WTC11 (cell line): ENCODE results near the gene SGCD. TPM values are rescaled to one million over a fixed set of nuclear protein-coding genes. Genes with fewer than 3 reads are reported as not detected.

Experiments
- ATAC-seq: fragments of 200-7000 bp; cut with Tn5 transposase; 2 replicates; pipeline ENCODE4 v1.10.0; 2021; ENCODE audit warnings: mild to moderate bottlenecking, moderate library complexity
- CTCF ChIA-PET: fragments of 300-600 bp; sonication (Branson Sonifier 250); formaldehyde crosslinking; loops from one replicate; lab custom pipeline; 2021; ENCODE audit warnings: antibody characterized with exemption; lab: Charles Lee
- POLR2A ChIA-PET: fragments of 350-600 bp; sonication (Branson Sonifier 250); formaldehyde crosslinking; loops from one replicate; lab custom pipeline; 2021; ENCODE audit warnings: antibody characterized with exemption; lab: Charles Lee
- DNase-seq: peaks from one replicate; pipeline ENCODE4 v3.0.0; 2021; ENCODE audit warnings: low spot score
- H3K27ac Mint-ChIP-seq: 2 replicates; pipeline ENCODE4 v1.8.0; 2021; ENCODE audit warnings: mixed read lengths
- H3K27me3 Mint-ChIP-seq: 2 replicates; pipeline ENCODE4 v1.8.0; 2021; ENCODE audit warnings: low read depth, mild to moderate bottlenecking, moderate library complexity, mixed read lengths
- H3K36me3 Mint-ChIP-seq: 2 replicates; pipeline ENCODE4 v1.8.0; 2021; ENCODE audit warnings: mixed read lengths
- H3K4me1 Mint-ChIP-seq: 2 replicates; pipeline ENCODE4 v1.8.0; 2022; ENCODE audit warnings: mixed read lengths
- H3K4me3 Mint-ChIP-seq: 2 replicates; pipeline ENCODE4 v1.8.0; 2021; ENCODE audit warnings: mild to moderate bottlenecking, moderate library complexity, mixed read lengths
- H3K9me3 Mint-ChIP-seq: 2 replicates; pipeline ENCODE4 v1.8.0; 2021; ENCODE audit warnings: mixed read lengths
- CBFB ChIP-seq: sonication (generic); formaldehyde crosslinking; IDR thresholded peaks from 2 replicates; pipeline ENCODE4 v1.8.1; 2022; ENCODE audit warnings: mild to moderate bottlenecking, low read depth, missing genetic modification reagents
- CREM ChIP-seq: sonication (generic); formaldehyde crosslinking; IDR thresholded peaks from 2 replicates; pipeline ENCODE4 v1.8.1; 2022; ENCODE audit warnings: mild to moderate bottlenecking, missing genetic modification reagents, moderate library complexity
- FOXJ3 ChIP-seq: sonication (generic); formaldehyde crosslinking; IDR thresholded peaks from 2 replicates; pipeline ENCODE4 v1.9.0; 2021; ENCODE audit warnings: missing genetic modification reagents, mild to moderate bottlenecking, borderline replicate concordance
- FOXK1 ChIP-seq: sonication (generic); formaldehyde crosslinking; IDR thresholded peaks from 2 replicates; pipeline ENCODE4 v1.8.0; 2022; ENCODE audit warnings: mild to moderate bottlenecking, moderate library complexity, missing genetic modification reagents
- GABPB1 ChIP-seq: sonication (generic); formaldehyde crosslinking; IDR thresholded peaks from 2 replicates; pipeline ENCODE4 v1.8.1; 2023; ENCODE audit warnings: mild to moderate bottlenecking, missing genetic modification reagents
- GTF2I ChIP-seq: fragments of 250-450 bp; sonication (Bioruptor Pico); conservative IDR thresholded peaks from 2 replicates; pipeline ENCODE4 v1.4.0; 2021; ENCODE audit warnings: mild to moderate bottlenecking
- IRF2 ChIP-seq: sonication (generic); formaldehyde crosslinking; IDR thresholded peaks from 2 replicates; pipeline ENCODE4 v1.8.0; 2022; ENCODE audit warnings: low read depth, missing genetic modification reagents, borderline replicate concordance
- NFATC4 ChIP-seq: fragments of 250-450 bp; sonication (Bioruptor Pico); IDR thresholded peaks from 2 replicates; pipeline ENCODE4 v1.9.0; 2021; ENCODE audit warnings: mild to moderate bottlenecking
- PRRX2 ChIP-seq: fragments of 250-450 bp; sonication (Bioruptor Pico); IDR thresholded peaks from 2 replicates; pipeline ENCODE4 v1.8.0; 2021; ENCODE audit warnings: mild to moderate bottlenecking
- TP53 ChIP-seq: sonication (generic); formaldehyde crosslinking; IDR thresholded peaks from 2 replicates; pipeline ENCODE4 v1.8.1; 2023; ENCODE audit warnings: mild to moderate bottlenecking, missing genetic modification reagents
- ZBTB21 ChIP-seq: sonication (generic); formaldehyde crosslinking; IDR thresholded peaks from 2 replicates; pipeline ENCODE4 v1.8.1; 2023; ENCODE audit warnings: mild to moderate bottlenecking, missing genetic modification reagents, borderline replicate concordance
- ZNF138 ChIP-seq: sonication (generic); formaldehyde crosslinking; conservative IDR thresholded peaks from 2 replicates; pipeline ENCODE4 v1.8.1; 2022; ENCODE audit warnings: mild to moderate bottlenecking, moderate library complexity, missing genetic modification reagents
- ZNF232 ChIP-seq: sonication (generic); formaldehyde crosslinking; IDR thresholded peaks from 2 replicates; pipeline ENCODE4 v1.8.0; 2022; ENCODE audit warnings: mild to moderate bottlenecking, missing genetic modification reagents
- ZNF396 ChIP-seq: fragments of 250-450 bp; sonication (Bioruptor Pico); IDR thresholded peaks from 2 replicates; pipeline ENCODE4 v1.8.0; 2021; ENCODE audit warnings: mild to moderate bottlenecking, moderate library complexity, borderline replicate concordance
- total RNA-seq: library from RNA; stranded (reverse); gene quantifications from 3 replicates; pipeline ENCODE4 v1.2.3, GENCODE V29; 2021
- TF ChIP-seq, protein P1 (sequence below): sonication (generic); formaldehyde crosslinking; IDR thresholded peaks from 2 replicates; pipeline ENCODE4 v1.8.0; 2023; ENCODE audit warnings: missing genetic modification reagents, mild to moderate bottlenecking, borderline replicate concordance
- TF ChIP-seq, protein P2 (sequence below): sonication (generic); formaldehyde crosslinking; IDR thresholded peaks from 2 replicates; pipeline ENCODE4 v1.8.1; 2022; ENCODE audit warnings: mild to moderate bottlenecking, moderate library complexity, missing genetic modification reagents
- TF ChIP-seq, protein P3 (sequence below): sonication (generic); formaldehyde crosslinking; IDR thresholded peaks from 2 replicates; pipeline ENCODE4 v1.8.1; 2022; ENCODE audit warnings: low read depth, missing genetic modification reagents, borderline replicate concordance

The SGCD gene
- total RNA-seq, 1 experiment from 2014 or later = 0.33 TPM

DNA sequence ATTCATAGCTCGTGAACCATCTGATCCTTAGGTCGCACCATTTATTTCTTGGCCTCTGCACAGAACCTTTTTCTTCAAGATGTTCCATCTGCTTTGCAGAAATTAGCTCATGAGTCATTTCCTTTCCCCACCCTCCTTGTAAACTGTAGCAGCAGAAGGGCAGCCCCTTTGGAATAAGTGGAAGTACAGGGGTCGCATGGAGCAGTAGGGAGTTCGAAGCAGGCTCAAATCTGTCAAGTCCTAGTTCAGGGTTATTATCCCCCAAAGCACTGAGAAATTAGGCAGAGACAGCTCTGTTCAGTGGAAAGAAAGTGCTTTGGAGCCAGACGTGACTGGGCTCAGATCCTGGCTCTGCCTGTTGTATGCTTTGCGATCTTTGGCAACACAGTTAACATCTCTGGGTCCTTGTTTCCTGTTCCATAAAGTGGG, 84.2 kb downstream of the SGCD start (continued):
- TF ChIP-seq NFATC4 (CRISPR knock-in tag) (no peak), ZBTB21 (CRISPR knock-in tag) (no peak), ZNF232 (CRISPR knock-in tag) (no peak)

DNA sequence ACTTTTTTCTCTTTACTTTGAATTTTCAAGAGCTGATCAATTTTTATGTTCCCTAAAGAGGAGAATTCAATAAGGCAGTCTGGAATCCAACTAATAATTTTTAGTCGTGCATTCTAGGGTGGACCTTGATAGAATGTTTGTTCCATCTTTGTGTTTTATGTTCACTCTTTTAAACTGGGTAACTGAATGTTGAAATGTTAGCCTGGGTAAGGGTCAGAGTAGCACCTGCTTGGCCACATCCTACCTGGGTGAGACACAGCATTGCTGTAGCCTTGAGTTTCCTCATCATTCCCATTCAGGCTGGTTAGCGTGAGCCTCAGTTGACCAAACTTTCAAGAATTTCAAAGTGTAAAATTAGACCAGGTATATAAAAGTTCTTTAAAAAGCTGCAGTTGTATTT, 85.0 kb downstream of the SGCD start:
- Mint-ChIP-seq H3K27ac (no peak overlapping the region), H3K27me3 (no peaks in the 10 kb centered on the region; the same call in 1 of the 2 replicates), H3K4me1 (peaks cover 11% of the 10 kb centered on the region), H3K36me3 (peaks cover 4% of the 10 kb centered on the region), H3K4me3 (no peak overlapping the region), H3K9me3 (peaks cover 15% of the 10 kb centered on the region)
- no peak for ATAC-seq
- ChIA-PET POLR2A (no interaction called here), CTCF (no interaction called here)
- no peak for TF ChIP-seq ZNF138 (CRISPR knock-in tag)
- no peak for TF ChIP-seq CBFB (CRISPR knock-in tag)
- no peak for TF ChIP-seq ZNF396
- no peak for TF ChIP-seq TP53 (CRISPR knock-in tag)
- TF ChIP-seq, protein P1, sequence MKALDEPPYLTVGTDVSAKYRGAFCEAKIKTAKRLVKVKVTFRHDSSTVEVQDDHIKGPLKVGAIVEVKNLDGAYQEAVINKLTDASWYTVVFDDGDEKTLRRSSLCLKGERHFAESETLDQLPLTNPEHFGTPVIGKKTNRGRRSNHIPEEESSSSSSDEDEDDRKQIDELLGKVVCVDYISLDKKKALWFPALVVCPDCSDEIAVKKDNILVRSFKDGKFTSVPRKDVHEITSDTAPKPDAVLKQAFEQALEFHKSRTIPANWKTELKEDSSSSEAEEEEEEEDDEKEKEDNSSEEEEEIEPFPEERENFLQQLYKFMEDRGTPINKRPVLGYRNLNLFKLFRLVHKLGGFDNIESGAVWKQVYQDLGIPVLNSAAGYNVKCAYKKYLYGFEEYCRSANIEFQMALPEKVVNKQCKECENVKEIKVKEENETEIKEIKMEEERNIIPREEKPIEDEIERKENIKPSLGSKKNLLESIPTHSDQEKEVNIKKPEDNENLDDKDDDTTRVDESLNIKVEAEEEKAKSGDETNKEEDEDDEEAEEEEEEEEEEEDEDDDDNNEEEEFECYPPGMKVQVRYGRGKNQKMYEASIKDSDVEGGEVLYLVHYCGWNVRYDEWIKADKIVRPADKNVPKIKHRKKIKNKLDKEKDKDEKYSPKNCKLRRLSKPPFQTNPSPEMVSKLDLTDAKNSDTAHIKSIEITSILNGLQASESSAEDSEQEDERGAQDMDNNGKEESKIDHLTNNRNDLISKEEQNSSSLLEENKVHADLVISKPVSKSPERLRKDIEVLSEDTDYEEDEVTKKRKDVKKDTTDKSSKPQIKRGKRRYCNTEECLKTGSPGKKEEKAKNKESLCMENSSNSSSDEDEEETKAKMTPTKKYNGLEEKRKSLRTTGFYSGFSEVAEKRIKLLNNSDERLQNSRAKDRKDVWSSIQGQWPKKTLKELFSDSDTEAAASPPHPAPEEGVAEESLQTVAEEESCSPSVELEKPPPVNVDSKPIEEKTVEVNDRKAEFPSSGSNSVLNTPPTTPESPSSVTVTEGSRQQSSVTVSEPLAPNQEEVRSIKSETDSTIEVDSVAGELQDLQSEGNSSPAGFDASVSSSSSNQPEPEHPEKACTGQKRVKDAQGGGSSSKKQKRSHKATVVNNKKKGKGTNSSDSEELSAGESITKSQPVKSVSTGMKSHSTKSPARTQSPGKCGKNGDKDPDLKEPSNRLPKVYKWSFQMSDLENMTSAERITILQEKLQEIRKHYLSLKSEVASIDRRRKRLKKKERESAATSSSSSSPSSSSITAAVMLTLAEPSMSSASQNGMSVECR (CRISPR knock-in tag) = no peak
- TF ChIP-seq FOXK1 (CRISPR knock-in tag) = no peak
- TF ChIP-seq CREM (CRISPR knock-in tag) = no peak
- no peak for TF ChIP-seq PRRX2 (CRISPR knock-in tag)
- TF ChIP-seq, protein P2, sequence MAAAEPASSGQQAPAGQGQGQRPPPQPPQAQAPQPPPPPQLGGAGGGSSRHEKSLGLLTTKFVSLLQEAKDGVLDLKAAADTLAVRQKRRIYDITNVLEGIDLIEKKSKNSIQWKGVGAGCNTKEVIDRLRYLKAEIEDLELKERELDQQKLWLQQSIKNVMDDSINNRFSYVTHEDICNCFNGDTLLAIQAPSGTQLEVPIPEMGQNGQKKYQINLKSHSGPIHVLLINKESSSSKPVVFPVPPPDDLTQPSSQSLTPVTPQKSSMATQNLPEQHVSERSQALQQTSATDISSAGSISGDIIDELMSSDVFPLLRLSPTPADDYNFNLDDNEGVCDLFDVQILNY (CRISPR knock-in tag) = no peak
- no peak for DNase-seq

DNA sequence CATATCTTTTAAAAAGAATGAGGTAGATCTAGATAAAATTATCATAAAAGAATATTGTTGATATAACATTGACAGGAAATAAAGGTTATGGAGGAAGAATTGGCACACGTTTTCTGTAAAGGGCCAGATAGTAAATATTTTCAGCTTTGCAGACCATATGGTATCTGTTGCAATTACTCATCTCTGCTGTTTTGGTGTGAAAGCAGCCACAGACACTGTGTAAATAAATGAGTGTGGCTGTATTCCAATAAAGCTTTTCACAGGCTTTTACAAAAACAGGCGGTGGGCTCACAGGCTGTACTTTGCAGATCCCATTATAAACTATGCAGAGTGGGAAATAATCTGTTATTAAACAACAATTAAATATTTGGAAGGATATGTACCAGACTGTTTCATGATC, 87.4 kb downstream of the SGCD start:
- no peak for DNase-seq
- Mint-ChIP-seq H3K4me1 (peaks cover 11% of the 10 kb centered on the region), H3K36me3 (no peaks in the 10 kb centered on the region), H3K27me3 (peaks cover 3% of the 10 kb centered on the region; the same call in 1 of the 2 replicates), H3K27ac (no peak overlapping the region), H3K4me3 (no peak overlapping the region), H3K9me3 (peaks cover 15% of the 10 kb centered on the region)
- TF ChIP-seq, protein P3, sequence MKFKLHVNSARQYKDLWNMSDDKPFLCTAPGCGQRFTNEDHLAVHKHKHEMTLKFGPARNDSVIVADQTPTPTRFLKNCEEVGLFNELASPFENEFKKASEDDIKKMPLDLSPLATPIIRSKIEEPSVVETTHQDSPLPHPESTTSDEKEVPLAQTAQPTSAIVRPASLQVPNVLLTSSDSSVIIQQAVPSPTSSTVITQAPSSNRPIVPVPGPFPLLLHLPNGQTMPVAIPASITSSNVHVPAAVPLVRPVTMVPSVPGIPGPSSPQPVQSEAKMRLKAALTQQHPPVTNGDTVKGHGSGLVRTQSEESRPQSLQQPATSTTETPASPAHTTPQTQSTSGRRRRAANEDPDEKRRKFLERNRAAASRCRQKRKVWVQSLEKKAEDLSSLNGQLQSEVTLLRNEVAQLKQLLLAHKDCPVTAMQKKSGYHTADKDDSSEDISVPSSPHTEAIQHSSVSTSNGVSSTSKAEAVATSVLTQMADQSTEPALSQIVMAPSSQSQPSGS = no peak
- TF ChIP-seq GABPB1 (CRISPR knock-in tag) (no peak), GTF2I (CRISPR knock-in tag) (no peak)
- CTCF ChIA-PET = no interaction called here
- POLR2A ChIA-PET = no interaction called here
- ATAC-seq = no peak

DNA sequence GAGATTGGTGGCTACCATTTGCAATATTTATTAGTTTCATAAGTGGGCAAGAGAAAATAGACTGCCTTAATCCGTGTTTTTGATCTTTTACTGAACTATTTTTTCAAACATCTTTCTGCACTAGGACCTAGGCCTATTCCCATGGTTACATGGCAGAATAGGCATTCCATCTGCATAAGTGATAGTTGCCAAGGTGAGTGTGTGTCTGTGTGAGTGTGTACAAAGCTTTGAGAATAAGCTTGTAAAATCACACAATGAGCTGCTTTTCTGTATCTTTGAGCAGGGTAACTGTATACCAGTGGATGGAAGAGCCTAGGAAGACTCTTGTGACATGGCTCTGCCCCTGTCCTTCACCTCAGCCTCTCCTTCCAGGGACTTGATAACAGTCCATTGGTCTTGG, 92.7 kb downstream of the SGCD start:
- Mint-ChIP-seq H3K4me3 (no peak overlapping the region), H3K27ac (no peak overlapping the region), H3K36me3 (no peaks in the 10 kb centered on the region), H3K27me3 (peaks cover 3% of the 10 kb centered on the region), H3K9me3 (peaks cover 15% of the 10 kb centered on the region), H3K4me1 (peaks cover 32% of the 10 kb centered on the region)
- ATAC-seq = no peak
- TF ChIP-seq, protein P3 = no peak
- no peak for TF ChIP-seq IRF2 (CRISPR knock-in tag)
- TF ChIP-seq FOXJ3 = no peak
- no peak for DNase-seq
- POLR2A ChIA-PET = no interaction called here
- CTCF ChIA-PET = no interaction called here
